Fibroblast of the aortic adventitia (primary cell): ENCODE data around the gene ZNF609. TPM values are rescaled to one million over a fixed set of nuclear protein-coding genes. Genes with fewer than 3 reads are reported as not detected.
"Not testable (repeated sequence)": the region's sequence is repeated elsewhere in the genome, so short reads cannot be mapped to it uniquely, and the experiment has no call there.

ENCODE experiments used
- DNase-seq: peaks from one replicate; pipeline ENCODE4 v3.0.0-alpha.2; 2010; ENCODE audit warnings: low read depth
- H3K4me3 ChIP-seq: 2 replicates; pipeline ENCODE4 v1.5.1; 2011; ENCODE audit warnings: low read depth, mild to moderate bottlenecking, control low read depth, low read length, moderate library complexity
- CTCF ChIP-seq: IDR thresholded peaks from 2 replicates; pipeline ENCODE4 v1.5.1; 2011; ENCODE audit warnings: mild to moderate bottlenecking, low read length, control low read depth, inconsistent platforms; ENCODE audit not compliant: insufficient read depth
- total RNA-seq: library from RNA; depleted of rRNA; stranded (reverse); fragments of >200 nt; gene quantifications from 2 replicates; pipeline ENCODE4 v1.2.3, GENCODE V29; 2012; ENCODE audit warnings: low replicate concordance

Gene ZNF609
- total RNA-seq, 1 donor: 19.3 TPM

DNA sequence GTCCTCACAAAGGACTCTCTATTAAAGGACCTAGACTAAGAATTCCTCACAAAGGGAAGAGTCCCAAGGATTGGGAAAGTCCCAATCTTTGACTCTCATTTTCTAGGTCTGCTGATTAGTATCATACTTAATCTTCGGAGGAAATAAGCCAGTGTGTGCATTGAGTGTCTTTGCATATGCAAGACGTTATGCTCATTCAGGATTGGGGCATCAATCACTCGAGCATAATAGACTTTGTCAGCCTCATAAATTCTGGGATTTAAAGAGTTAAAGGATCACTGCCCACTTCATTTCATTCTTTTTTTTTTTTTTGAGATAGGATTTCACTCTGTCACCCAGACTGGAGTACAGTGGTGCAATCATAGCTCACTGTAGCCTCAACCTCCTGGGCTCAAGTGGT lies 160.7 kb downstream of the ZNF609 start:
- H3K4me3 ChIP-seq: no peak overlapping the region

GRCh38 chr15:64622410-64623260 lies 162.3 kb downstream of the ZNF609 start:
- TF ChIP-seq CTCF: no peak
- DNase-seq: no peak
- no peak overlapping the region for H3K4me3 ChIP-seq

More for the DNA sequence above, 160.7 kb downstream of the ZNF609 start:
- no peak for DNase-seq
- TF ChIP-seq CTCF: no peak

DNA sequence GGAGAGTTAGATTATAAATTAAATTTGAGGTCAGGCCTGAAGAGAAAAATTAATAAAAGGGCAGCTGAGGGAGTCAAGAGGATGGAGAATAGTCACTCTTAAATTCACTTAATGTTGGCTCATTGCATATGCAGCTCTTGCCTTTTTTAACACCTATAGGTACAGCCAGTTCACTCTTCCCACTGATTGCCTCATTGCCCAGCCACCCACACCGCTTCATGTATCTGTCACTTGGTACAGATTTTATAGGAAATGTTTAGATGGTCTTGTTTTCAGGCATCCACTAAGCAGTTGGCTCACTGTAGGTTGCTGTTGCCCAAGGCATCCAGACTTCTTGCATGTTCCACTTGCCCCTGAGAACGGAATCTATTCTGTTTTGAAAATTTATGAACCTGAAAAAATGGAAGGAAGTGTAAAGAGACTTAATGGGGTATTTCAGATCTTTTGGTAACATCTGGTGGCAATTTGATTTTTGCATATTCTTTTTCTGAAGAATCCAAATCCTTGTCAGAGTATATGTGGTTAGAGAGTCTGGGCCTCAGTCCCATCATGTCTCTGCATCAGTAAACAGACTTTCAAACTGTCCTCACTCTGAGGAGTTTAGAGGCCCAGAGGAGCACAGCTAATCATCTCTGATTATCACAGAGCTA lies 163.1 kb downstream of the ZNF609 start:
- peak; percentile 32 for DNase-seq
- H3K4me3 ChIP-seq: no peak overlapping the region
- TF ChIP-seq CTCF: no peak

- TF ChIP-seq CTCF: no peak
- no peak overlapping the region for H3K4me3 ChIP-seq
- DNase-seq: no peak
Observed at GRCh38 chr15:64624242-64624641, 163.9 kb downstream of the ZNF609 start.

GRCh38 chr15:64629063-64629462 lies 168.7 kb downstream of the ZNF609 start:
- TF ChIP-seq CTCF: no peak
- DNase-seq: no peak
- no peak overlapping the region for H3K4me3 ChIP-seq

DNA sequence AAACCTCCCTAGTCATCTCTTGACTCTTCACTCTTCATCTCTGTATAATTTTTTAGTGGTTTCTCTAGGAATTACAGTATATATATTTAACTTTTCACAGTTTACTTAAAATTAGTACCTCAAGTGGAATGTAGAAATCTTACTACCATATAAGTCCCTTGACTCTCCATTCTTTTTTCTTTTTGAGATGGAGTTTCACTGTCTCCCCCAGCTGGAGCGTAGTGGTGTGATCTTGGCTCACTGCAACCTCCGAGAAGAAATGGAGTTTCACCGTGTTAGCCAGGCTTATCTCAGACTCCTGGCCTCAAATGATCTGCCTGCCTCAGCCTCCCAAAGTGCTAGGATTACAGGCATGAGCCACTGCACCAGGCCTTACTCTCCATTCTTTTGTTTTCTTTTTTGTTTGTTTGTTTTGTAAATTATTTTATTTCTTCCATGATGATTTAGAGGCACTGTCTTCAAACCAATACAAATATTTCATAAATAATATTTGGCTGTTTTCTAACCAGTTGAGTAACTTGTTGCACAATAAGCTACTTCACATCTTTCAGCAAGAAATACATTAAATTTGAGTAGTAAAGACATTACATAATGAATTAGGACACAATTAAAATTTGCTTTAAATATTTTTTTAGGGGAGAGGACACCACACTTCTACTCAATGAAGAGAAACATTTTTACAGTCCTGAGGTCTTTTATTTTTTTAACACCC lies 170.2 kb downstream of the ZNF609 start:
- H3K4me3 ChIP-seq: no peak overlapping the region
- peak; percentile 38 for DNase-seq
- TF ChIP-seq CTCF: no peak

GRCh38 chr15:64632639-64633038 lies 172.3 kb downstream of the ZNF609 start:
- not testable (repeated sequence) for H3K4me3 ChIP-seq, DNase-seq
